SHP77 (cell line): Measurements from ENCODE around the gene CALHM5.
"Not testable (repeated sequence)": the region's sequence is repeated elsewhere in the genome, so short reads cannot be mapped to it uniquely, and the experiment has no call there.

Source experiments
- DNase-seq, 2 experiments: peaks; one replicate each; lab custom pipeline; 2025; lab: John Stamatoyannopoulos, UW

Gene CALHM5, protein sequence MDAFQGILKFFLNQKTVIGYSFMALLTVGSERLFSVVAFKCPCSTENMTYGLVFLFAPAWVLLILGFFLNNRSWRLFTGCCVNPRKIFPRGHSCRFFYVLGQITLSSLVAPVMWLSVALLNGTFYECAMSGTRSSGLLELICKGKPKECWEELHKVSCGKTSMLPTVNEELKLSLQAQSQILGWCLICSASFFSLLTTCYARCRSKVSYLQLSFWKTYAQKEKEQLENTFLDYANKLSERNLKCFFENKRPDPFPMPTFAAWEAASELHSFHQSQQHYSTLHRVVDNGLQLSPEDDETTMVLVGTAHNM

DNA sequence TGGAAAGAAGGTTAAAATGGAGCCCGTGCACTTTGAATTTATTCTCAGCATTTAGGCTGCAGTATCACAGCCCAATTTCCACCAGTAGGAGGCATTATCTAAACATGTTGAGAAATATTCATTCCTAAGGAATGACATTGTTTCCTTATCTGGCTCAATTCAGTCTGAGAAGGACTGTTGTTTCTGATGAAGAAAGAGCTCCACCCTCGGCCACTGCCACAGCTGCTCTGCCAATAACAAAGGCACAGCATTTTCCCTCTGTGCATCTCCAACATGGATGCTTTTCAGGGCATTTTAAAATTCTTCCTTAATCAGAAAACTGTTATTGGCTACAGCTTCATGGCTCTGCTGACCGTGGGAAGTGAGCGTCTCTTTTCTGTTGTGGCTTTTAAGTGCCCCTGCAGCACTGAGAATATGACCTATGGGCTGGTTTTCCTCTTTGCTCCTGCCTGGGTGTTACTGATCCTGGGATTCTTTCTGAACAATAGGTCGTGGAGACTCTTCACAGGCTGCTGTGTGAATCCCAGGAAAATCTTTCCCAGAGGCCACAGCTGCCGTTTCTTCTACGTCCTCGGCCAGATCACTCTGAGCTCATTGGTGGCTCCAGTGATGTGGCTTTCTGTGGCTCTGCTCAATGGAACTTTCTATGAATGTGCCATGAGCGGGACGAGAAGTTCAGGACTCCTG is at the start of gene CALHM5:
Gene CALHM5 (plus strand): TSS at position 216 of the 687 bp plus-strand sequence. CDS start 58 bp downstream, at position 274.
- no peak for DNase-seq

DNA sequence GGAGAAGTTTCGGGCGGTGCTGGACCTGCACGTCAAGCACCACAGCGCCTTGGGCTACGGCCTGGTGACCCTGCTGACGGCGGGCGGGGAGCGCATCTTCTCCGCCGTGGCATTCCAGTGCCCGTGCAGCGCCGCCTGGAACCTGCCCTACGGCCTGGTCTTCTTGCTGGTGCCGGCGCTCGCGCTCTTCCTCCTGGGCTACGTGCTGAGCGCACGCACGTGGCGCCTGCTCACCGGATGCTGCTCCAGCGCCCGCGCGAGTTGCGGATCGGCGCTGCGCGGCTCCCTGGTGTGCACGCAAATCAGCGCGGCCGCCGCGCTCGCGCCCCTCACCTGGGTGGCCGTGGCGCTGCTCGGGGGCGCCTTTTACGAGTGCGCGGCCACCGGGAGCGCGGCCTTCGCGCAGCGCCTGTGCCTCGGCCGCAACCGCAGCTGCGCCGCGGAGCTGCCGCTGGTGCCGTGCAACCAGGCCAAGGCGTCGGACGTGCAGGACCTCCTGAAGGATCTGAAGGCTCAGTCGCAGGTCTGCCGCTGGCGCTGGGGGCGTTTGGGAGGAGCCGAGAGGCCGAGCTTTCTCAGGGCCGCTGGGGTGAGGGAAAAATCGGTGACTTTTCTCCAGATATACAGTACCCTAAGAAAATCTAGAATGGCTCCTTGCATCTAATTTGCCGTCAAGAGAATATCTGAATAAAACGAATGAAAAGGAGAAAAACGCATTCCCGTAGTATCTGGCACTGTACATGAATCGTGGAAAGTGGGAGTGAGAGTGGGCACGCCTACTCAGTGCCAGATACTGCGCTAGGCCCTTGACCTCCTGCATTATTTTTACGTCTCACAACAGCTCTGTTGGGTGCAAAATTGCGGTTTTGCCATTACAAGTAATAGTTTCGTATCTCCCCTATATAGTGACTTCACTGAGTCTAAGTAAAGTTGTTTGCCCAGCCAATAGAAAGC is 49.2 kb upstream of the CALHM5 start:
- no peak for DNase-seq

DNA sequence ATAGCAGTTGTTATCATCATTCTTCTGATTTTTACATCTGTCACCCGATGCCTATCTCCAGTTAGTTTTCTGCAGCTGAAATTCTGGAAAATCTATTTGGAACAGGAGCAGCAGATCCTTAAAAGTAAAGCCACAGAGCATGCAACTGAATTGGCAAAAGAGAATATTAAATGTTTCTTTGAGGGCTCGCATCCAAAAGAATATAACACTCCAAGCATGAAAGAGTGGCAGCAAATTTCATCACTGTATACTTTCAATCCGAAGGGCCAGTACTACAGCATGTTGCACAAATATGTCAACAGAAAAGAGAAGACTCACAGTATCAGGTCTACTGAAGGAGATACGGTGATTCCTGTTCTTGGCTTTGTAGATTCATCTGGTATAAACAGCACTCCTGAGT is 48.1 kb upstream of the CALHM5 start:
- no peak for DNase-seq

DNA sequence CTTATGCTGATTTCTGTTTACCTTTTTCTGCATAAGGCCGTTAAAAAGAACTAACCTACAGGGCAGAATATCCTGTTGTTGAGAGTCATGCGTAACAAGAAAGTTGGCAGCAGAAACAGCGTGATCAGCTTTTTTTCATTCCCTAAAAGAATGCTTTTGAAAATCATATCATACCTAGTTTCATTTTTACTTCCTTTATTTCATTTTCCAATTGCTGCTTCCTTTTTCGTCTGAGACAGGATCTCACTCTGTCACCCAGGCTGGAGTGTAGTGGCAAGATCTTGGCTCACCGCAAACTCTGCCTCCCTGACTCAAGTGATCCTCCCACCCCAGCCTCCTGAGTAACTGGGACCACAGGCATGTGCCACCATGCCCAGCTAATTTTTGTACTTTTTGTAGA is 46.2 kb upstream of the CALHM5 start:
- no peak for DNase-seq

DNA sequence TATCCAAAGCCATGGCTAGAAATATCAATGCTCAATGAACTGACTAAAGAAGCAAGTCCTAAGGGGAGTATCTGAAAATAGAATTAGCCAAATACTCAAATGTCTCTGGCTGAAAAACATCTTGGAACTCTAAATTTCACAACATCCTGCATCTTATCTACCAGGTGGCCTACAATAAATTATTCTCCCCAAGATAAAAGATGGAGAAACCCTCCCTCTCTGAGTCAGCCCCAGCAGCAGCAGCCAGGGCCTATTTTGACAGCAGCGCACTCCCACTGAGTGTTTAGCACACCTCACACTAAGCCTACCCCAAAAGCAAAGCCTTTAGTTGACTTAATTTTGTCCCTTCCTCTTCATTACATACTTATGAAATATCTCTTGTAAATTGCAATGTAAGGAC is 44.3 kb upstream of the CALHM5 start:
- DNase-seq, result no peak

DNA sequence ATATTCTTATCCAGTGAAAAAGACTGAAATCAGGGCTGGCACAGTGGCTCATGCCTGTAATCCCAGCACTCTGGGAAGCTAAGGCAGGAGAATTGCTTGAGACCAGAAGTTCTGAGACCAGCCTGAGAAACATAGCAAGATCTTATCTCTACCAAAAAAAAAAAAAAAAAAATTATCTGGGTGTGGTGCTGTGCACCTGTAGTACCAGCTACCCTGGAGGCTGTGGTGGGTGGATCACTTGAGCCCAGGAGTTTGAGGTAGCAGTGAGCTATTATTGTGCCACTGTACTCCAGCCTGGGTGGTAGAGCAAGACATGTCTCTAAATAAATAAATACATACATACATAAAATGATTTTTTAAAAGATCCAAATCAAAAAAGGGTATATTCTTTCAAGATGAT is 43.9 kb upstream of the CALHM5 start:
- no peak for DNase-seq

DNA sequence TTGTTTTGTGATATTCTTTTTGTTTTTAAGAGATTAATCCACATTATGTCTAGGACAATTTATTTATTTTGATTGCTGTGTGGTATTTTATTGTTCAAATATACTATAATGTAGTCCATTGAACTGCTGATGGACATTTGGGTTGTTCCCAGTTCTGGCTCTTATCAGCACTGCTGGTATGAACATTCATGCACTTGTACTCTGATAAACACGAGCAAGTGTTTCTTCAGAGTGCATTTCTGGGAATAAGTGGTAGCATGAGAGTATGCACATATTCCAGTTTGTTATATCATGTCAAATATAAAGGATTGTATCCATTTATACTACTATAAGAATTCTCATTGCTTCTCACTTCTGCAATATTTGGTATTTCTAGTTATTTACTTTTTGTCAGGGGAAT is 43.1 kb upstream of the CALHM5 start:
- no peak for DNase-seq

DNA sequence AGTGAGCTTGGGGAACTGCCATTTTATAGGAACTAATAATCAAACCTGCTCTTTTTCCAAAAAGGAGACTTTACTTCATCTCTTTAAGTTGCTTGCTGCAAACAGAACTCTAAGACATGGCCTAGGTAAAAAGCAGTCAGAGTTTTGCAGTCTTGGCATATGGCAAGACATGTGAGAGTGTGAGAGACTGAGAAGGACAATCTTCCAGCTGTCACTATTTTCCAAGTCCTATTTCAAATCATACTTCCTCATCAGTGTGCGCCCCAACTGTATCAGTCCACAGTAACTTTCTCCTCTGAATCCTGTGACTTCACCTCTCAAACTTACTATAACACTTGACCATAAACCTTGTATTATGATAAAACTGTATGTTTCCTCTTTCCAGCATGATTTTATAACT is 39.9 kb upstream of the CALHM5 start:
- DNase-seq, result no peak

DNA sequence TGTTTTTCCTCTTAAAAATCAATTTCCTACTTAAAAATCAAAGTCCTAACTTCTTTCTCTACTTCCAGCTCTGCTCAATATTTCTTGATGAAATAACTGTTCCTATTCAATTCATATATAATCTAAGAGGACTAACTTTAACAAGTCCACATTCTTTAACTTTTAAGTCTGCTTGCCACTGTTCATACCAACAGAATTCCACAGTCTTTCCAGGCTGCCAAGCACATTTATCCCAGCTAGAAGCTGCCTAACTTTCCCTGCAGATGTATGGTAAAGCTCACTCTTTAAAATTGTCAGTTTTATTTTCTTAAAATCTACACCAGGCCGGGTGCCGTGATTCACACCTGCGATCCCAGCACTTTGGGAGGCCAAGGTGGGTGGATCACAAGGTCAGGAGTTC is 38.7 kb upstream of the CALHM5 start:
- DNase-seq, result no peak

DNA sequence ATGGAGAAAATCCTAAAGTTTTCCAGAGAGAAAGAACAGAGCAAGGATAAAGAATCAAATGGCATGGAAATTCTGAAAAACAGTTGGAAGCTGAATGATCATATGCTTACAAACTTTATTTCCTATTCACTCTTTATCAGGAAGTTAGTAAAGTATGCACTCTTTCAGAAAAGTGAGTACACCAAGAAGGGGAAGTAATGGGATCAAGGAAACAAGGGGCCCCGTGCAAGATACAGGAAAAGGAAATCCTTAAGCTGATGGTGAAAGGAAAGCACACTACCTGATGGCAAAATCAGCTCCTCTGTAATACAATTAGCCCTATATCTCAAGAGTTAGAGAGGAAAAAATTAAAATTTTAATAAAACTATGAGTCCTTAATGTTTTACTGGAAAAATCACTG is 36.3 kb upstream of the CALHM5 start:
- no peak for DNase-seq

DNA sequence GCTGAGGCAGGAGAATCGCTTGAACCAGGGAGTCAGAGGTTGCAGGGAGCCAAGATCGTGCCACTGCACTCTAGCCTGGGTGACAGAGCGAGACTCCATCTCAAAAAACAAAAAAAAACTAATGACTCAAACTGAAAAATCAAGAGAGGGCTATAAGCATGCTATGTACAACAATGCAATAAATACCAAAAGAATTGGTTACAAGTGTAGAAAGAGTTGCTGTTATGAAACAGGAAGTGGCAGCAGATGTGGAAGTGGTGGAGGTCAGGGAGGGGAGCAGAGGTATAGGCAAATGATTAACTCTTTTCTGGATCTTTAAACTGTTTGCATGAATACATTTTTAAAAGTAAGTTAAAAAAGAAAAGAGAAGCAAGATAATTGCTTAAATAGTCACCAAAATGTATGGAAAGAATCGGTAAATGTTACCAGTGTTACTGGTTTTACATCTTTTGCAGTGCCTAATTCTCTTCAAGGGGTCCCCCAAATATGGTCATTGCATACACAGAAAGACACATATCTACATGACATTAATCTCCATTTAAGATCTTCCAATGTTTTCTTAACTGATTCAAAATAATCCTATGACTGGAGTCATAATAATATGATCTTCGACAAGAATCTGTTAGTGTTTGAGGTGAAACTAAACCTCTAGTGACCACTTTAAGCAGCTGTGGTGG is 35.3 kb upstream of the CALHM5 start:
- DNase-seq, result no peak

DNA sequence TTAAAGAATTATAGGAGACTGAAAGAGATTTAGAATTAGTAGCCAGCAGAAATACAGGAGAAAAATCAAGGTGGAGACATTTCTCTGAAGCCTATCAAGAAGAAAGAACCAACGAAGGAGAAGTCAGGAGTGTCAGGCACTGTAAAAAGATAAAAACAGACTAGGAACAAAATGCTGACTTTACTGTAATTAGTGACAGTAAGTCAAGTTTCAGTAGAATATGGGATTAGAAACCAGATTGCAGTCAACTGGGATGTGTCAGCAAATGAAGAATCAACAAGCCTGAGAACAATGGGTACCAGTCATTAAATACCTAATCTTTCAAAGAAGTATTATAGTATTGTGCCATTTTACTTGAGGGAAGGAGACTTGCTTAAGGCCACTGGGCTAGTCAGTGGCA is 28.7 kb upstream of the CALHM5 start:
- no peak for DNase-seq

DNA sequence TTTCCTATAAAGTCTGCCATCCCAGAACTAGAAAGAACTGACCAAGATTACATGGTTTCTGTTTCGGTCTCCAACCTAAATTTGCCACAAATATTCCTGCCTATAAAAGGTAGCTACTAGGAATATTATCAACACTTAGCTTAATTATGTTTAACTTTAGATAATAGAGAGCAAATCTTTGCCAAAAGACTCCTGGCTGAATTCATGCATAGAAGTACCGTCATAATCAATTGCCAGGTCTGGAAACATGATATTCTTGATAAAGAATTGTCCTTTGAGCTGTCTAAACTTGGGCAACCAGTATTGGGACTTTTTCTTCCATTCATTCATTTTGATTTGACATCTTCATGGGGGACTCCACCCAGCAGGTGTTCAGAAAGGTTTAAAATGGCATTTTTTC is 27.8 kb upstream of the CALHM5 start:
- no peak for DNase-seq

DNA sequence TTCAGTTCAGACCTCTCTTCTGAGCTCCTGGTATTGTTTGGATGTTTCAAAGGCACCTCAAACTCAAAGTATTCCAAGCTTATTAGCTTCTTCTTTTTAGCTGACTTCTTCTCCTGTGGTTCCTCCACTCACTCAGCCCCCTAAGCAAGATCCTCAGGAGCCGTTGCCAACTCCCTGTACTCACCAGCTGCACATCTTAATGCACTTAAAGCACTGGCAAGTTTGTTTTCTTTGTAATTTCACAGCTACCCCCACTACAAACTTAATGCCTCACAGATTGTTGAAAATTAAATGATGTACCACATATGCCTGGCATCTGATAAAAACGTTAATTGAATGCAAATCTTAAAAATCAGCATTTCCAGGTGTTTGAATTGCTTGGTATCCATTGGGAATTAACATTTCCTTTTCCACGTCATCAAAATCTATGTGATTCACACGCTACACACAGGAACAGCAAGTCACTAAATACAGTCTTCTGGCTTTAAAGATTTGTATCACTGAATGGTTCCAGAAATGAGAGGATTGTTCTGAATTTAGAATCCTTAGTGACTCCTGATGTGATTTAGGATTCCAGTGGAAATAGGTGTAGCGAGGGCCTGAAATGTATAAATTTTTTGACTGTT is 25.8 kb upstream of the CALHM5 start:
- no peak for DNase-seq

DNA sequence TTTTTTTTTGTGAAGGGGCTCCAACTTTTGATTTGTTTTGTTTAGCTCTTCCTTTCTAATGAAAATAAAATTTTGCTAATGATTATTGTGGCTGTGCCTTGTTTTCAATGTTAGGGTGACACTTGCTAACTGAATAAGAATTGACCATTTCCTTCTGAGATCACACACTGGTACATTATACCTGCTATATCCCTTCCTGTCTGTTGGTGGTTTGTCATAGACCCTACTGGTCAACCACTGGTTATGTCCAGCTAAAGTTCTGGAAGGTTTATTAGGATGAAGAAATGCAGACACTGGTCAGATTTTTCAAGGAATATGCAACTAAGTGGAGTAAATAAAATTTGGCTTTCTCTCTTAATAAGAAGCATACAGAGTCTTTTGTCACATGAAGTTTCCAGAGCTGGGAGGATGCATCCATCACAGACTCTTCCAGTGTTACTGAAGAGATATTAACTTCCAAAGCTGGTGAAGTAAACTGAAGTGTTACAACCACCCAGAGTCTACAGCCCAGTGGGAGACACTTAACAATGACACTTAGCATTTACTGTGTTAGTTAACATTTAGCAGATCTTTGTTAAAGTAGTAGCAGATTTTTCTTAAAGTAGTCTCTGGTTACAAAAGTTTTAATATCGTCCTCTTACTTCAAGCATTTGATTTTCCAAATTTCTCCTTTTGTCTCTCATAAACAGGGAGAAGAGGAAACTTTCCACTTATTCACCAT is 19.7 kb upstream of the CALHM5 start:
- DNase-seq, result no peak

DNA sequence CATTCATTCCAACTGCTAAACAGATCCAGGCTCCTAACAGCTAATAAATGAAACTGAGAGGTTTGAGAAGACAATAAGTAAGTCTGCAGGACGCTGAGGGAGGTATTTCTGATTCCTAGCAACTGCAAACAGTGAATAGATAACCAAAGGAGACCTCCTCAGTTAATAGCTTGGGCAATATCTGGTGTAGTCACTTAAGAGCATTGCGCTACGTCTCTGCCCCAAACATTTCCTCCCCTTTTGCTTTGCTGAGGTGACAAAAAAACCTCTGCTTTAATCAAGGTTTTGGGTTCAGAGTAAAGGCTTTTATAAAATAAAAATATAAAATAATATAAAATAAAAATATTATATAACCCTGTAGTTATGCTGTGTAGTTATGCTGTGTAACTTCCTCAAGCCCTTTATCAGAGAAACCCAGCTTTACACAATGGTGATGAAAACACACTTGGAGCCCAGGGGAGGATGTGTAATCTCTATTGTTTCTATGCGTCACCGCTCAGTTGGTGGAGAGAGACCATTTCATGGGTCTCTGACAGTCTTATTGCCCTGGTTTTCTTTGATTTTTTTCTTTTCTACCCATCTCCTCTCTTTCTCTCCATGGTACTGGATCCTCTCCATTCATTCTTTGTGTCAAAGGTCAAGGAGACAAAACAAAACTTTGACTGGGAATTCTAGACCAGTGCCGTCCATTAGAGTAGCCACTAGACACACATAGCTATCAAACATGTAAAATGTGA is 18.9 kb upstream of the CALHM5 start:
- DNase-seq, result no peak

DNA sequence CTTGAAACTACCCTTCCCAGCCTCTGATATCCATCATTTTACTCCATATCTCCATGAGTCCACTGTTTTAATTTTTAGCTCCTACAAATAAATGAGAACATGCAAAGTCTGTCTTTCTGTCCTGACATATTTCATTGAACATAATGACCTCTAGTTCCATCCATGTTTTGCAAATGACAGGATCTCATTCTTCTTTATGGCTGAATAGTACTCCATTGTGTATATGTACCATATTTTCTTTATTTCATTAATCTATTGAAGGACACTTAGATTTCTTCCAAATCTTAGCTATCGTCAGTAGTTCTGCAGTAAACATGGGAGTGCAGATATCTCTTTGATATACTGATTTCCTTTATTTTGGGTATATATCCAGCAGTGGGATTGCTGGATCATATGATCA is 16.3 kb upstream of the CALHM5 start:
- DNase-seq, result not testable (repeated sequence)

DNA sequence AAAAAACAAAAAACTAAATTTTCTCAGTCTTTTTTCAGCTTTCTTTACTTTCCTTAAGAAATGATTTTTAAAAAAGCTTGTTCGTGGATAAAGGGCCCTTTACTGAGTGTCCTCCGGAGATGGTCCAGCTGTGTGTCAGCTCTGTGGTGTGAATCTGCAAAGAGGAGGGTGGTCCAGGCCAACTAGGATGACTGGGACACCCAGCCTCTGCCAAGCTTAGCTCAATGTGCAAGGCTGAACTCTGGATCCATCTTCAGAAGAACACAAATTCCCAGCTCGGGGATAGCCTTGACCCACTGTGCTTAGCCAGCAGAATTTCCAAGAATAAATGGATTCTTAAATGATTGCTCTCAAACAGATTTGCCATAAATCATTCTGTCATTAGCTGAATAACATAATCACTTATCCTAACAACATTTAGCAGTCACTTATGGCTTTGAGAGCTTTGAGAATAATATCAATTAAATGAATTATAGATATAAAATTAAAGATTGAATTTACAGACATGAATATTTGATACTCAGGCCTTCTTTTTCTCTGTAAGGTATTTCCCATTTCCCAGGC is 14.2 kb upstream of the CALHM5 start:
- DNase-seq, result no peak

DNA sequence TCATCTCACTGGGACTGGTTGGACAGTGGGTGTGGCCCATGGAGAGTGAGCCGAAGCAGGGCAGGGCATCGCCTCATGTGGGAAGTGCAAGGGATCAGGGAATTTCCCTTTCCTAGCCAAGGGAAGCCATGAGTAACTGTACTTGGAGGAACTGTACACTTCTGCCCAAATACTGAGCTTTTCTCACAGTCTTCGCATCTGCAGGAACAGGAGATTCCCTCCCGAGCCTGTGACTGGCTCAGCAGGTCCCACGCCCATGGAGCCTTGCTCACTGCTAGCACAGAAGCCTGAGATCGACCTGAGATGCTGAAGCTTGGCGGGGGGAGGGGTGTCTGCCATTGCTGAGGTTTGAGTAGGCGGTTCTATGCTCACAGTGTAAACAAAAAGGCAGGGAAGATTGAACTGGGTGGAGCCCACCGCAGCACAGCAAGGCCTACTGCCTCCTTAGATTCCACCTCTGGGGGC is 10.4 kb upstream of the CALHM5 start:
- no peak for DNase-seq

DNA sequence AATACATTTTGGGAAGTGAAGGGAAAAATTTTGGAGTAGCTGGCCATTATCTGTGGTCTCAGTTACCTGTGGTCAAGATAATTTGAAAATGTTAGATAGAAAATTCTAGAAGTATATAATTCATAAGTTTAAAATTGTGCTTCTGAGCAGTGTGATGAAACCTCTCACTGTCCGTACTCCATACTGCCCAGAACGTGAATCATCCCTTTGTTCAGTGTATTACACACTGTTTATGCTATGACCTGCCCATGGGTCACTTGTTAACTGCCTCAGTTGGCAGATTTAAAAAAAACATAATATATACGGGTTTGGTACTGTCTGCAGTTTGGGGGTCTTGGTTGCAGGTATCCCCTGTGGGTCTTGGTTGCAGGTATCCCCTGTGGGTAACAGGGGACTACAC is 4.1 kb upstream of the CALHM5 start:
- DNase-seq, result no peak
